GM21360 (cell line): ENCODE measurements around the gene IFITM1.
"Not testable (repeated sequence)": the region's sequence is repeated elsewhere in the genome, so short reads cannot be mapped to it uniquely, and the experiment has no call there.

Experiments used
- ATAC-seq: cut with Tn5 transposase; IDR thresholded peaks from one replicate; pipeline ENCODE4 v1.9.1; 2021; ENCODE audit warnings: mild to moderate bottlenecking, moderate library complexity; ENCODE audit not compliant: unreplicated experiment

IFITM1 gene

DNA sequence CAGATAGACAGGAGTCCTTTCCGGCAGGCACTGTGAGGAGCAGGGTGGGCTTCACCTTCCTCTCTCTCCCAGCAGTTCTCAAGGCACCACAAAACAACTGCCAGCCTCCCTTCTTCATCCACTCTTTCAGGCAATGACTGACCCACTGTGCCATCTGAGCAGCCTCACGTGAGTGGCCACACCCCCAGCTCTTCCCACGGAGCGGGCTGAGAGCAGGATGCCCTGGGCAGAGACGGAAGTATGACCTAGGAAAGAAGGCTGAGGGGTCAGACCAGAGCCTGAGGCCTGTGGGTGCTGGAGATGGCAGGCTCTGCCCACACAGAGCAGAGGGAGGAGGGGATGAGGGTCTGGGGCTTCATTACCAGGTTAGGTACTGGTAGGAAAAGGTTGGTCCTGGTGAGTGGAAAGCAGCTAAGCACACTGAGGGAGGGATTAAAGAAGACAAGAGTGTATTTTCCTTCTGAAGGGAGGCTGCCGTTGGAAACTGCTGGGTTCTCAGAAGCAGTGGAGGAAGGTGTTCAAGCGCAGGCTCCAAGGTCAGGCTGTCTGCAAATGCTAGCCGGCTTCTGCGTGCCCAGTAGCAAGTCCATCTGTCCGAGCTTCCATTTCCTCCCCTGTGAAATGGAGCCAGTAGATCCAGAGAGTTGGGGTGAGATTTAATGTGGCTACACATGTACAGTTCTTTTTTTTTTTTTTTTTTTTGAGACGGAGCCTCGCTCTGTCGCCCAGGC is 31.0 kb upstream of the IFITM1 start:
- no peak for ATAC-seq

DNA sequence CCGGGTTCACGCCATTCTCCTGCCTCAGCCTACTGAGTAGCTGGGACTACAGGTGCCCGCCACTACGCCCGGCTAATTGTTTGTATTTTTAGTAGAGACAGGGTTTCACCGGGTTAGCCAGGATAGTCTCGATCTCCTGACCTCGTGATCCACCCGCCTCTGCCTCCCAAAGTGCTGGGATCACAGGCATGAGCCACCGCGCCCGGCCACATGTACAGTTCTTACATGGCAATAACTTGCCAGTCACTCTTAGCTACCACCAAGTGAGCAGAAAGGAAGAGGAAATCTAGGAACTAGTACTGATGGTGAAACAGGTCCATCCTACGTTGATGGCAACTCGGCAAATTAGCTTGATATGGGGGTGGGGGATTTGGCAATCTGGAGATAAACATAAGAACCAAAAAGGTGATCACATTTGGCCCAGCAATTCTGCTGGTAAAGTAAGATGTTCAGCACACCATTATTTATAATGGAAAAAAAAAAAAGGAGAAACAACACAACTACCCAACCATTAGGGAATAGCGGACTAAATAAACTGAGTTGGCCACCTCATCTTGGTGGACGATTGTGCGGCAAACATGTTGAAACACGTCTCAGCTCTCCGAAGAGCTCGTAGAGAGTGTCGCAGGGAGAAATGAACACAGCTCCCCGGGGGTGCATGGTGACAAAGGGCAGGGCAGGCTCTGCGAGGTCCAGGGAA is 30.3 kb upstream of the IFITM1 start:
- ATAC-seq, result no peak

DNA sequence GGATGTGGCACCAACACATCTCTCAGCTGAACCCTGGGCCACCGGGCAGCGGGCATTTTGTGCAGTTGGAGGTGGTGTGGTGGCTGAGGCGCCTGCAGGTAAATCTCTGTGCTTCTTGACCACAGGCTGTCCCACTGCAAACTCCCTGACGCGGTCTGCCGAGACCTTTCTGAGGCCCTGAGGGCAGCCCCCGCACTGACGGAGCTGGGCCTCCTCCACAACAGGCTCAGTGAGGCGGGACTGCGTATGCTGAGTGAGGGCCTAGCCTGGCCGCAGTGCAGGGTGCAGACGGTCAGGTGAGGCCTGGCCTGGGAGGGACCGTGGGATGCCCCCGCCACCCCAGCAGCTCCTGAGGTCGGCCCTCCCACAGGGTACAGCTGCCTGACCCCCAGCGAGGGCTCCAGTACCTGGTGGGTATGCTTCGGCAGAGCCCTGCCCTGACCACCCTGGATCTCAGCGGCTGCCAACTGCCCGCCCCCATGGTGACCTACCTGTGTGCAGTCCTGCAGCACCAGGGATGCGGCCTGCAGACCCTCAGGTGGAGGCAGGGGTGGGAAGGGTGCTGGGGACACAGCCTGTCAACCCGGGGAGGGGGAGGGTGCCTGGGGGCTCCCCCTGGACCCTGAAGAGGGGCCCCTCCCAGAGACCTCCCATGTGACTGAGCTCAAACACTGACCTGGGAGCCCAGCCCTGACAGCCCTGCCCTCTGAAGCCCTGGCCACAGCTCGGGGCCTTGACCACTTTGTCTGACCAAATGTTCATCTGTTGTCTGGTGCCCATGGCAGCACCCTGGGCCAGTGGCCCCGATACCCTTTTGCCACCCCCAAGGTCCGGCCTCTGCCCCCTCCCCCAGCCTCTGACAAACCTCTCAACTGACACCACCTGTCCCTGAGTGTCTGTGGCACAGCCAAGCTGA is 29.5 kb upstream of the IFITM1 start:
- no peak for ATAC-seq

DNA sequence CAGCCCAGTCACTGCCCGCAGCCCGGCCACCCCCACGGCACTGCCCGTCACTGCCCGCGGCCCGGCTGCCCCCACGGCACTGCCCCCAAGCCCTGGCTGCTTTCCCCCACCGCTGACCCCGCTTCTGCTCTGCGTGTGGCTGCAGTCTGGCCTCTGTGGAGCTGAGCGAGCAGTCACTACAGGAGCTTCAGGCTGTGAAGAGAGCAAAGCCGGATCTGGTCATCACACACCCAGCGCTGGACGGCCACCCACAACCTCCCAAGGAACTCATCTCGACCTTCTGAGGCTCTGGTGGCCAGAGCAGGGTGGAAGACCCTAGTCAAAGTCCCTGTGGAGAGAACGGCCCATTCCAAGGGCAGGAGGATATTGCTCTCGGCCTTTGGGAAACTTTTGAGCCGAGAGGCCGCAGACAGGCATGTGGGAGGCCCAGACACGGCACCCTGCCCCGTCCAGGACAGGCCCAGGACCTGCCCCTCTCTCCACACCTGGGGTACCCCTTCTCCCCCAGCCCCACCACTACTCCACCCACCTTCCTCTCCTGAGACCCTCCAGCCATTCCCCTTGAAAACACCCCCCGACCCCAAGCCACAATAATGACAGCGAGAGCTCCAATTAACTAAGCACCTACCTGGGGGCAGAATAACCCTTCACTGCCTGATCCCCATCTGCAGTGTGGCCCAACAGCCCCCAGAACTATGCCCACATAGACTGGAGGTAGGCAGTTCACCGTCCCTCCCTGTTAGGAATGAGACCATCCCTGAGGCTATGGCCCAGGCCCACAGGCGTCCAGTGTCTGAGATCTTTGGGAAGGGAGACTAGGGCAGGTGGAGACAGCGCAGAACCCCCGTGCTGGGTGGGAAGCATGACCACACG is 28.6 kb upstream of the IFITM1 start:
- ATAC-seq, result no peak

DNA sequence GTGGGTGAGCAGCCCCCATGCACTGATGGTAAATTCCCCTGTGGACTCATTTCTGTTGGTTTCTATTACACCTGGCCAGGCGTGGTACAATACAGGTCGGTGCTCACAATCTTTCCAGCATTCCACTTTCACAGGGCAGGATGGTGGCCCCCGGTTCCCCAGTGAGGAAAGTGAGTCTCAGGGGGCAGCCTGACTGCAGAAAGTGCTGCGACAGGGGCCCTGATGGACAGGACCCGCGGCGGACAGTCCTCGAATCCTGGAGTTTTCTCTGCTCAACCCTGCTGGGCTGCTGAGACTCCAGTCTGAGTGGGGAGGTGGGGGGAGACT is 28.0 kb upstream of the IFITM1 start:
- no peak for ATAC-seq

DNA sequence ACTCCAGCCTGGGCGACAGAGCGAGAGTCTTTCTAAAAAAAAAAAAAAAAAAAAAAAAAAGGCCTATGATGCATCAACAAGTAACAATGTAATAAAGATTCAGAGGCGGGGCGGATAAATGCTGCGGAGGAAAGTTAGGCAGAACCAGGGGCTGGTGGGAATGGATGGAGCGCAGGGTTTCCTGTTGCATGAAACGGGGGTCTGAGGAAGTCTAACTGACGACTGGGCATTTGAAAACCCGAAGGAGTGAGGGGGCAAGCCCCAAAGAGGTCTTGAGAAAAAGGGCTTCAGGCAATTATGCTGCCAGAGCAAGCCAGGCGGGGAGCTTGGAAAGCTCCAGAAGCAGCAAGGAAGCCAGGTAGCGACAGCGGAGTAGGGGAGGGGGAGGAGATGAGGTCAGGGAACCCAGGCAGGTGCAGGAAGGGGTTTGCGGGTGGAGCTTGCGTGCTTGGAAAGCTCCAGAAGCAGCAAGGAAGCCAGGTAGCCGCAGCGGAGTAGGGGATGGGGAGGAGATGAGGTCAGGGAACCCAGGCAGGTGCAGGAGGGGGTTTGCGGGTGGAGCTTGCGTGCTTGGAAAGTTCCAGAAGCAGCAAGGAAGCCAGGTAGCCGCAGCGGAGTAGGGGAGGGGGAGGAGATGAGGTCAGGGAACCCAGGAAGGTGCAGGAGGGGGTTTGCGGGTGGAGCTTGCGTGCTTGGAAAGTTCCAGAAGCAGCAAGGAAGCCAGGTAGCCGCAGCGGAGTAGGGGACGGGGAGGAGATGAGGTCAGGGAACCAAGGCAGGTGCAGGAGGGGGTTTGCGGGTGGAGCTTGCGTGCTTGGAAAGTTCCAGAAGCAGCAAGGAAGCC is 26.6 kb upstream of the IFITM1 start:
- ATAC-seq, result not testable (repeated sequence)

DNA sequence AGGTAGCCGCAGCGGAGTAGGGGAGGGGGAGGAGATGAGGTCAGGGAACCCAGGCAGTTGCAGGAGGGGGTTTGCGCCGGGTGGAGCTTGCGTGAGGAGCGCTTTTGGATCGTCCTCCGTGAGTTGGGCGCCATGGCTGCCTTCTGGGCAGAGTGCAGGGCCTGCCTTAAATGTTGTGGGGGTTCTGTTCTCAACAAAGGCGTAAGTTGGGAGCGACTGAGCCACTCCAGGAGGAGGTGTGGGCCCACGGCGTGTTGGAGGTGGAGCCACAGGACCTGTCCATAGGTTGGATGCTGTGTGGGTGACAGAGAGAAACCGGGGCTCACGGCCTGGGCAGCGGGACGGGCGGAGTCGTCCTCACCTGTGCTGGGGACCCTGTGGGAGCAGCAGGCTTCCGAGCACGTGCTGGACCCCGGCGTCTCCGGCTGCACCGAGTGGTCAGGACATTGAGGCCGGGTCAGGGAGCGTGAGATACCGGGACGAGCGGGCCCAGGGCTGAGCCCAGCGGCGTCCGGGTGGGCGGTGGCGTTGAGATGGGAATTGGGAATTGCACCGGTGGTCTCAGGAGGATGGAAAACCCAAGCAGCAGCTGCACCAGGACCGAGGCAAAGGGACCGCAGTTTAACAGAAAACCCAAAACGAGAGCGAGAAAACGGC is 25.9 kb upstream of the IFITM1 start:
- ATAC-seq, result no peak

DNA sequence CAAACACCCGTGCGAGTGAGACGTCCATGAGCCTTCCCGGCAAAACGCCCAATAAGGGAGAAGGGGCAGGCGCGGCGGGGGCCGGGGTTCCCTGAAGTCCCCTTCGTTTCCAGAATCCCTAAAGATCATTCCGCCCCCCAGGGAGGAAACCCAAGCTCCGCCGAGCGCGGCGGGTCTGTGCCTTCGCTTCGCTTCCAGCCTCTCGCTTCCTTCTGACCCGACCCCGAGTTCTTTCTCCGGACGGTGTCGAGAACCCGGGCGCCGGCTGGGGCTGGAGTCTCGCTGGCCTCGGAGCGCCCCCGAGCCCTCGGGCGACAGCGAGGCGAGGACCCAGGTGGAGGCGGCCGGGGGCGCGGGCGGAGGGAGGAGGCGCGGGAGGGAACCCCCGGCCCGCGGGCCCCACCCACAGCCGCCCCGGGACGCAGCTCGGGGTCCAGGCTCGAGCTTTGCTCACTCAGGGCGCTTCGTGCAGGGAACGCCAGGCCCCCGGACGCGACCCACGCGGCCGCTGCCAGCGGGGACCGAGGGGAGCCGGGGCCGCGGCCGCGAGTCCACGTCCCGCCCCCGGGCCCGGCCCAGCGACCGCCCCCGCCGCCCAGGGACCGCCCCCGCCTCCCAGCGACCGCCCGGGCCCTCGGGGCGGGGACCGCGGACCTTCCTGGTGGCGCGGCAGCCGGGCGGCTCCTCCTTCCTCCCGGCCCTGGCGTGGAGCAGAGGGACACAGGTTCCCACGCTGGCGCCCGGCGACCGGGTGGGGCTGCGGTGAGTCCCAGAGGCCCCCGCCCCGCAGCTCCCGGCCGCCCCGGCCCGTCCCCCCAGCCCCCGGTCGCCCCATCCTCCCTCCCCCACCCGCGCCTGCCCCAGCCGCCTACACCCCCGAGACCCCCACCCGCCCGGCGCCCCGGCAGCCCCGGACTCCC is 25.1 kb upstream of the IFITM1 start, which contains the start of gene PGGHG:
Gene PGGHG (plus strand): TSS at position 649 of the 920 bp plus-strand sequence. CDS start 691 bp downstream, outside the sequence.
- ATAC-seq, result no peak

DNA sequence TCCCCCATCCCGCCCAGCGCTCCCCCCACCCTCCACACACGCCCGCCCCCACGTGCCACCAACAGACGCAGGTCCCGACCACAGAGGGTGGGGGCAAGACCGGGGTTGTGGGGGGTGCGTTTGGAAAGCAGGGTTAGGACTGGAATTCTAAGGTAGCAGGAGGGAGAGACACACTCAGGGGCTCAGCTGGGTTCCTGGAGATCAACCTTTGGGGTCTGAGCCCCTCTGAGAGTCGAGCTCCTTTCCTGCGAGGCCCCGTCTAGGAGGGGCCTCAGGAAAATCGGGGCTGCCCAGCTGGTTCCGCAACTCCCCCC is 24.5 kb upstream of the IFITM1 start:
- no peak for ATAC-seq

DNA sequence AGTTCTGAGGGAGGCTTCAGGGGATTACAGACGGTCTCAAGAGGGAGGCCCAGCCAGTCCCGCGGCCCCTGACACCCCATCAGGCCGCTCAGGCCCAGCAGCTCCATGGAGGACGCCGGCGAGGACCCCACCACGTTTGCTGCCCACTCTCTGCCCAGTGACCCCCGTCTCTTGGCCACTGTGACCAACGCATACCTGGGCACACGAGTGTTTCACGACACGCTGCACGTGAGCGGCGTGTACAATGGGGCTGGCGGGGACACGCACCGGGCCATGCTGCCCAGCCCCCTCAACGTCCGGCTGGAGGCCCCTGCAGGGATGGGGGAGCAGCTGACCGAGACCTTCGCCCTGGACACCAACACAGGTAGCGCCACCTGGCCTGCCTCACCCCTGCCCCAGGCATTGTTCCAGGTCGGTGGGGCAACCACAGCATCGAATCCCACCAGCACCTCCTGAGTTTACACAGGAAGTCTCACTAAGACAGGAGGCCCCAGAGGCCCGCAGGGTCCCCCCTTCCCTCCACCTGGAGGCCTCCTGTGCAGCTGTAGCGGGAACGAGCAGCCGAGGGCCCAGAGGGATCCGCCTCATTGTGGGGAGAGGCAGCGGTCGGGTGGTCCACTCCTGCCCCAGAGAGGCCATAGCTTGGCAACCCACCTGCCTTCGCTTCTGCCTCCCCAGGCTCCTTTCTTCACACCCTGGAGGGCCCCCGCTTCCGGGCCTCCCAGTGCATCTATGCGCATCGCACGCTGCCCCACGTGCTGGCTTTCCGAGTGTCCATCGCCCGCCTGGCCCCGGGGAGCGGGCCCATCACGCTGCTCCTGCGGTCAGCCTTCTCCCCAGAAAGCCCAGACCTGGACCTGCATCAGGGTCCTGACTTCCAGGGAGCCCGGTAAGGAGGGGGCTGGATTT is 23.9 kb upstream of the IFITM1 start:
- ATAC-seq, result no peak

DNA sequence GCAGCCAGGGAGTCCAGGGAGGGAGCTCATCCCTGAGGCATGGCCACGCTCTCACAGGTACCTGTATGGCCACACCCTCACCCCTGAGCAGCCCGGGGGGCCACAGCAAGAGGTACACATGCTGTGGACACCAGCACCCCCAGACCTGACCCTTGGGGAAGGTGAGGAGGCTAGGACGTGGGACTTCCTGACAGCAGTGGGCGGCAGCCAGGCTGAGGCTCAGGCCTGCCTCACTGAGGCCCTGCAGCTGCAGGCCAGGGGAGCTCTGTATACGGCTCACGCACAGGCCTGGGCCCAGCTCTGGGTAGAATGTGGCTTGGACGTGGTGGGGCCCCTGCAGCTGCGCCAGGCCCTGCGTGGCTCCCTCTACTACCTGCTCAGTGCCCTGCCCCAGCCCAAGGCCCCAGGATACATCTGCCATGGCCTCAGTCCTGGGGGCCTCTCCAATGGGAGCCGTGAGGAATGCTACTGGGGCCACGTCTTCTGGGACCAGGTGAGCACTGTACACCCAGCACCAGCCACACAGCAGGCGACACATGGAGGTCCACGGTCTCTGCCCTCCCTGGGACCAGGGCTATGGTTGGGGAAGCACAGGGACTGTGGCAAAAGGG is 23.1 kb upstream of the IFITM1 start:
- ATAC-seq, result no peak

DNA sequence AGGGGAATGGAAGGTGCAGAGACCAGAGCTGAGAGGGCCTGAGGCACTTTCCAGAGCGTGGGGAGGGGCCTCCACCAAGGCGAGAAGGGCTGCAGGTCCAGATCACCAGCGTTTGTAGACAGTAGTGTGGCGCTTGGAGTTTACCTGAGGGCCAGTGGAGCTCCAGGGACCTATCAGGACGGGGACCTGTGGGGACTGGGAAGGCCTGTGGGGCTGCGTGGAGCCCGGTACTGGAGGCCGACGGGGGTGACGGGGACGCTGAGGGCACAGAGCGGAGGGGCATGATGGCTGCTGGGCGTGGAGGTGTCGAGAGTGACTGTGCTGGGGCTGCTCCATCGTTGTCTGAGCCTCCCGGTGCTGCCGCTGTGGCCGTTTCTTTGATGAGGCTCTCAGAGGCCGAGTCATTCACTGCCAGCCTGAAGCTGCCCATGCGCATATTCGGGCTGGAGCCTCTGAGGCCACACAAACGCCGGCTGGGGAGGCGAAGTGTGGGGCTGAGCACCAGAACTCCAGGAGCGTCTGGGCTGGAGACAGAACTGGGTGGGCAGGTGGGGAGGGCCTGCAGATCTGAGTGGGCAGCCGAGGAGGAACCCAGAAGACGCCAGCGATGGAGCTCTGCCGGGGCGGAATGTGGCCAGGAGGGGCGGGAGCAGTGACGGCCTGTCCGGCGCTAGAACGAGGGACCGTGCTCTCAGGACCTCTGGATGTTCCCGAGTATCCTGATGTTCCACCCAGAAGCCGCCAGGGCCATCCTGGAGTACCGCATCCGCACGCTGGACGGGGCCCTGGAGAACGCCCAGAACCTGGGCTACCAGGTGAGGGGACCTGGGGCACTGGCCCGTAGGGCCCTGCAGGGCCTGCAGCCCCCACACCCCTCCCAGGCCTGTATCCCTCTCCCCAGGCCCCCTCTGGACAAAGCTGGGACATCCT is 22.3 kb upstream of the IFITM1 start:
- no peak for ATAC-seq

DNA sequence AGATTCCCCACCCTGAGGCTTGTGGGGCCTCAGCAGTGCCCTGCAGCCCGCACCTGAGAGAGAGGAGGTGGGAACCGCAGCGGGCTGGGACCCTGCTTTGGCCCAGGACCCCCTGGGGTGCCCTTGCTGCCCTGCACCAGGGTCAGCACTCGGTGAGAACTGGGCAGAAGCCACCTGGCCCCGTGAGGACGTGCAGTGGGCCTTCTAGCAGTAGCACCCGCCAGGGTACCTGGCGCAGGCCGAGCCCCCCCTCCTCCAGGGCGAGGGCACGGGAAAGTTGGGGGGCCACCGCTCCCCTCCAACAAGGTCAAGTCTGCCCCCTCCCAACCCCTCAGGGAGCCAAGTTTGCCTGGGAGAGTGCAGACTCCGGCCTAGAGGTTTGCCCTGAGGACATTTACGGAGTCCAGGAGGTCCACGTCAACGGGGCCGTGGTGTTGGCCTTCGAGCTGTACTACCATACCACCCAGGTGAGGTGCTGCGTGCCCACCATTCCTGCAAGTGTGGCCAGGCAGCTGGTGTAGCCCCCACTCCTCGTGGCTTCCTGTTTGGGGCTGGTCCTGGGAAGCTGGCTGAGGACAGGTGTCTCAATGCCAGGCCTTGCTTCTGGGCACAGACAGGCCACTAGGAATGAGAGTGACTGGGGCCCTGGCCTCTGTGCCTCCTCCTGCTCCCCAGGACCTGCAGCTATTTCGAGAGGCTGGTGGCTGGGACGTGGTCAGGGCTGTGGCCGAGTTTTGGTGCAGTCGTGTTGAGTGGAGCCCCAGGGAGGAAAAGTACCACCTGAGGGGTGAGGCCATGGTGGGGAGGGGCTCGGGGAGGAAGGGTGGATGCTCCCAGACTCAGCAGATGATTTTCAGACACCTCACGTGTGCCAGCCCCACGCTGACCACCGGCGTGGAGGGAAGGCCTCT is 21.4 kb upstream of the IFITM1 start:
- no peak for ATAC-seq

DNA sequence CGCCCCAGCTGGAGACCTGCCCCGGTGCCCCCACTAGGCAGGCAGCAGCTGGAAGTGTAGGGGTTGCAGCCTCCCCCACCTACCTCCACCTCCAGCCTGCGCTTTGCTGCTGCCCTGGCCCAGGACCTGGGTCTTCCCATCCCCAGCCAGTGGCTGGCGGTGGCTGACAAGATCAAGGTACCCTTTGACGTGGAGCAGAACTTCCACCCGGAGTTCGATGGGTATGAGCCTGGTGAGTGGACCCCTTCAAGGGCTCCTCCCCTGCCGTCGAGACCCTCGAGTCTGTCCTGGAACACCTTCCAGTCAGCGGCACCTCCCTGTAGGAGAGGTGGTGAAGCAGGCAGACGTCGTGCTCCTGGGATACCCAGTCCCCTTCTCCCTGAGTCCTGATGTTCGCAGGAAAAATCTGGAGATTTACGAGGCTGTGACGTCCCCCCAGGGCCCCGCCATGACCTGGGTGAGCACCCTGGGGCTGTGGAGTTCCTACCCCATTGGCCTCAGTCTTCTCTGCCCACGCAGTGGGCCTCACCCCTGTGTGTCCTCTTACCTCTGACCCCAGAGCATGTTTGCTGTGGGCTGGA is 20.5 kb upstream of the IFITM1 start:
- ATAC-seq, result no peak
